Neuronal stem cell (in vitro differentiated cells): ENCODE measurements around the gene UNC13A.

Source experiments
- DNase-seq: peaks from one replicate; pipeline ENCODE4 v3.0.0-alpha.2; 2013; ENCODE audit warnings: low spot score
- H2AFZ ChIP-seq: one replicate; pipeline ENCODE4 v1.6.1; 2013; ENCODE audit warnings: mild to moderate bottlenecking, low read length, inconsistent platforms
- H2AK5ac ChIP-seq: 2 replicates; pipeline ENCODE4 v1.6.1; 2013; ENCODE audit warnings: low read depth, mild to moderate bottlenecking, inconsistent platforms, low read length, moderate library complexity, mixed read lengths
- H2BK120ac ChIP-seq: 2 replicates; pipeline ENCODE4 v1.6.1; 2013; ENCODE audit warnings: low read depth, mild to moderate bottlenecking, inconsistent platforms, low read length, moderate library complexity, mixed read lengths
- H2BK12ac ChIP-seq: one replicate; pipeline ENCODE4 v1.6.1; 2013; ENCODE audit warnings: low read length, inconsistent platforms
- H2BK15ac ChIP-seq: 2 replicates; pipeline ENCODE4 v1.6.1; 2013; ENCODE audit warnings: mild to moderate bottlenecking, low read length, inconsistent platforms, mixed read lengths
- H2BK5ac ChIP-seq: one replicate; pipeline ENCODE4 v1.6.1; 2013; ENCODE audit warnings: inconsistent platforms, mild to moderate bottlenecking, low read length, moderate library complexity
- H3K14ac ChIP-seq: one replicate; pipeline ENCODE4 v1.6.1; 2013; ENCODE audit warnings: low read length, inconsistent platforms
- H3K18ac ChIP-seq: 2 replicates; pipeline ENCODE4 v1.6.1; 2013; ENCODE audit warnings: low read length, inconsistent platforms
- H3K23ac ChIP-seq: 2 replicates; pipeline ENCODE4 v1.6.1; 2013; ENCODE audit warnings: low read depth, mild to moderate bottlenecking, mixed read lengths, low read length, inconsistent platforms; ENCODE audit not compliant: poor library complexity
- H3K27ac ChIP-seq: replicated peaks from 3 replicates; pipeline ENCODE4 v1.5.1; 2013; ENCODE audit warnings: low read length, inconsistent platforms
- H3K27me3 ChIP-seq, 3 experiments: 2 replicates each; pipeline ENCODE4 v1.6.1; 2013; ENCODE audit warnings: low read length in 3 of 3, mild to moderate bottlenecking in 2 of 3, inconsistent platforms in 1 of 3, low read depth in 1 of 3, mixed read lengths in 1 of 3, moderate library complexity in 1 of 3; ENCODE audit not compliant: control insufficient read depth in 3 of 3, insufficient read depth in 3 of 3
- H3K36me3 ChIP-seq, 2 donors: replicated peaks in 1 of 2; 2 replicates each; pipeline ENCODE4 v1.6.1; 2013; ENCODE audit warnings: low read length in 2 of 2; ENCODE audit not compliant: control insufficient read depth in 2 of 2, insufficient read depth in 2 of 2
- H3K4ac ChIP-seq: 2 replicates; pipeline ENCODE4 v1.6.1; 2013; ENCODE audit warnings: inconsistent platforms, mild to moderate bottlenecking, low read length, moderate library complexity
- H3K4me1 ChIP-seq, 2 donors: 1 replicate in 1 of 2; 2 replicates in 1 of 2; pipeline ENCODE4 v1.6.1; 2013; ENCODE audit warnings: low read length in 2 of 2, low read depth in 1 of 2; ENCODE audit not compliant: control insufficient read depth in 2 of 2, insufficient read depth in 1 of 2
- H3K4me2 ChIP-seq: one replicate; pipeline ENCODE4 v1.6.1; 2013; ENCODE audit warnings: mild to moderate bottlenecking, low read length, inconsistent platforms; ENCODE audit not compliant: insufficient read depth, poor library complexity, severe bottlenecking
- H3K4me3 ChIP-seq, 2 donors: 2 replicates each; pipeline ENCODE4 v1.5.1; 2013; ENCODE audit warnings: low read length in 2 of 2, mild to moderate bottlenecking in 2 of 2, inconsistent platforms in 1 of 2, moderate library complexity in 1 of 2
- H3K79me1 ChIP-seq: one replicate; pipeline ENCODE4 v1.6.1; 2013; ENCODE audit warnings: low read depth, mild to moderate bottlenecking, inconsistent platforms, low read length, moderate library complexity
- H3K9ac ChIP-seq: one replicate; pipeline ENCODE4 v1.6.1; 2013; ENCODE audit warnings: mild to moderate bottlenecking, low read depth, low read length, inconsistent platforms; ENCODE audit not compliant: poor library complexity
- H3K9me3 ChIP-seq, 2 donors: replicated peaks in 1 of 2; 2 replicates each; pipeline versions ENCODE3 to v1.6.1; 2013; ENCODE audit warnings: low read length in 2 of 2, mild to moderate bottlenecking in 2 of 2, inconsistent platforms in 1 of 2, low read depth in 1 of 2, mixed read lengths in 1 of 2, moderate library complexity in 1 of 2; ENCODE audit not compliant: control insufficient read depth in 2 of 2, insufficient read depth in 1 of 2
- H4K8ac ChIP-seq: one replicate; pipeline ENCODE4 v1.6.1; 2013; ENCODE audit warnings: low read depth, mild to moderate bottlenecking, inconsistent platforms, low read length, moderate library complexity
- H4K91ac ChIP-seq: one replicate; pipeline ENCODE4 v1.6.1; 2013; ENCODE audit warnings: low read length, low read depth, mild to moderate bottlenecking, inconsistent platforms; ENCODE audit not compliant: poor library complexity
- WGBS, 2 donors: extraction: QIAGEN DNeasy Blood & Tissue Kit; methylation state at CpG; one replicate each; pipeline ENCODE4 v1.1.7; 2013; ENCODE audit warnings: missing lambda C conversion rate in 2 of 2, mixed read lengths in 1 of 2; ENCODE audit not compliant: insufficient read length in 2 of 2, insufficient replicate concordance in 1 of 2; ENCODE audit errors: extremely low coverage in 2 of 2; 5-methylcytosine and 5-hydroxymethylcytosine counted together

The UNC13A gene

DNA sequence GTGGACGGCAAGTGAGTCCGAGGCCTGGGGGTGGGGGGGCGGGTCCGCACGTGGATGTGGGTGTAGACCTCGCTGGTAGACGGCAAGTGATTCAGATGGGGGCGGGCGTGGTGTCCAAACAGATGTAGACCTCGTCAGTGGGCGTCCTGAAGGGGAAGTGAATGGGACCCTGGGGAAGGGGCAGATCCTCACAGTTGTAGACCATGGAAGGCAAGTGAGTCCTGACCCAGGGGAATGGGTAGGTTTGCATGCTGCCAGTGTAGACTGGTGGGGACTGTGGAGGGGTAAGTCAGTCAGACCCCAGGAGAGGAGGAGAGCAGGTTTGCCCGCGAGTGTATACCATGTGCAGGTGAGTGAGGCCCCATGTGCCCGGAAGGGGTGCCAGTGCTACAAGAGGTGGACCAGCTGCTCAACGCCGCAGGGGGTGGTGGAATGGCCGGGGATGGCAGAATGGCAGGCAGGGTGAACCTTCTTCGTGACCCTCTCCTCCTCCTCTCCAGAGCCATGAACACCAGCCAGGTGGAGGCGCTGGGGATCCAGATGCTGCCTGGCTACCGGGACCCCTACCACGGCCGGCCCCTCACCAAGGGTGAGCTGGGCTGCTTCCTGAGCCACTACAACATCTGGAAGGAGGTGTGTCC lies 110.6 kb downstream of the UNC13A start:
- H2AK5ac ChIP-seq: peak overlapping the region; percentile 86
- peaks cover 2% of the 10 kb centered on the region for H3K79me1 ChIP-seq
- H2BK5ac ChIP-seq: peak overlapping the region; percentile 84
- no peak overlapping the region for H2BK12ac ChIP-seq
- no peak overlapping the region for H3K4me3 ChIP-seq
- no peak overlapping the region for H3K23ac ChIP-seq
- H2BK15ac ChIP-seq: no peak overlapping the region
- no peak overlapping the region for H4K8ac ChIP-seq
- H3K4me1 ChIP-seq: peaks cover 0 to 7% of the 10 kb centered on the region in 2 donors
- H4K91ac ChIP-seq: no peak overlapping the region
- no peak overlapping the region for H3K14ac ChIP-seq
- DNase-seq: no peak
- WGBS, 2 donors: no CpG with 5 or more reads among the region's 22 CpGs
- H3K4ac ChIP-seq: no peak overlapping the region
- H2AFZ ChIP-seq: no peak overlapping the region
- no peak overlapping the region for H2BK120ac ChIP-seq
- peaks cover 38 to 77% of the 10 kb centered on the region in 2 donors for H3K36me3 ChIP-seq
- peak overlapping the region; percentile 11 for H3K18ac ChIP-seq
- no peak overlapping the region for H3K27ac ChIP-seq
- no peaks in the 10 kb centered on the region for H3K27me3 ChIP-seq
- peaks cover 0 to 5% of the 10 kb centered on the region in 2 donors for H3K9me3 ChIP-seq
- peak overlapping the region; percentile 81 for H3K9ac ChIP-seq
- peak overlapping the region; percentile 50 for H3K4me2 ChIP-seq

- Histone ChIP-seq H2AK5ac (peak overlapping the region; percentile 83), H2BK5ac (no peak overlapping the region), H3K4me1 (peaks cover 0 to 7% of the 10 kb centered on the region in 2 donors), H4K91ac (no peak overlapping the region), H2AFZ (no peak overlapping the region), H3K27ac (no peak overlapping the region), H2BK120ac (no peak overlapping the region), H3K4me2 (peak overlapping the region; percentile 50), H3K27me3 (no peaks in the 10 kb centered on the region), H3K9ac (peak overlapping the region; percentile 81), H3K4me3 (no peak overlapping the region), H3K14ac (no peak overlapping the region), H3K9me3 (peaks cover 0 to 5% of the 10 kb centered on the region in 2 donors), H2BK15ac (peak overlapping the region; percentile 55), H3K36me3 (peaks cover 38 to 77% of the 10 kb centered on the region in 2 donors), H3K4ac (no peak overlapping the region), H3K23ac (peak overlapping the region; percentile 89), H4K8ac (no peak overlapping the region), H3K79me1 (peaks cover 4% of the 10 kb centered on the region), H3K18ac (peak overlapping the region; percentile 87), H2BK12ac (peak overlapping the region; percentile 41)
- DNase-seq: peak; percentile 84
- no CpG with 5 or more reads among the region's 34 CpGs for WGBS, 2 donors
Observed at GRCh38 chr19:17576758-17577456, 111.2 kb downstream of the UNC13A start.

DNA sequence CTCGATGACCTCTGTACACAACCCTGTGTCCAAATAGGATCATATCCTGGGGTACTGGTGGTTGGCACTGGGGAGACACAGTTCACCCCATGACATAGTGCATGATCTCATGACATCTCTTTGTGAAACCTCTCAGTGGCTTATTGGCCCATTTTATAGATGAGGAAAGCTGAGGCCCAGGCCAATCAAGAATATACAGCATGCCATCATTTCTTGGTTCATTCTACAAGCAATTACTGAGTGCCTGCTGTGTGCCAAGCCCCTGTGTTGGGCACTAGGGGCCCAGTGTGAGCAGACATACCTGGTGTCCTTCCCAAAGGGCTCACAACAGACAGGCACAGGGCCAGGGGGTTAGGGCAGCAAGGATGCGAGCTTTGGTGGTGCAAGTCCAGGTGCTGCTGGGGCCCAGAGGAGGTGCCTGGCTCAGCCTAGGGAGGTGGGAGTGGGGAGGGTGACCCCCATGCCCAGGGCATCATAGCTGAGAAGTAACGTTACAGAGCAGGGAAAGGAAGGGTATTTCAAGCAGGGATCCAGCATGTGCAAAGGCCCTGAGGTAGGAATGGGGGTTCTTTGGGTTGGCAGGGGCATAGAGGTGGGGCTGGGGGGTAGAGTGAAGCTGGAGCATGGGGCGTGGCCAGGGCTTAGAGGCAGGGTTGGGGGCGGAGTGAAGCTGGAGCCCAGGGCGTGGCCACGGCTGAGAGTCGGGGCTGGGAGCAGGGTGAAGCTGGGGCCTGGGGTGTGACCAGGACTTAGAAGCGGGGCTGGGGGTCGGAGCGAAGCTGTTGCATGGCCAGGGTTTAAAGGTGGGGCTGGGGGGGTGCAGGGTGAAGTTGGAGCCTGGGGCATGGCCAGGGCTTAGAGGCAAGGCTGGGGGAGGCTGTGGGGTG lies 112.0 kb downstream of the UNC13A start:
- DNase-seq: peak; percentile 23
- no CpG with 5 or more reads among the region's 11 CpGs for WGBS, 2 donors
- peaks cover 33 to 76% of the 10 kb centered on the region in 2 donors for H3K36me3 ChIP-seq

More for the DNA sequence above, 112.0 kb downstream of the UNC13A start:
- Histone ChIP-seq H3K4me3 (no peak overlapping the region), H3K18ac (peak overlapping the region; percentile 70), H2BK15ac (peak overlapping the region; percentile 55), H2BK5ac (no peak overlapping the region), H2BK12ac (peak overlapping the region; percentile 41), H3K27ac (no peak overlapping the region), H3K4me1 (peaks cover 0 to 7% of the 10 kb centered on the region in 2 donors), H3K27me3 (no peaks in the 10 kb centered on the region), H4K8ac (no peak overlapping the region), H3K79me1 (peaks cover 4% of the 10 kb centered on the region), H3K4ac (no peak overlapping the region), H2AK5ac (peak overlapping the region; percentile 83), H3K9ac (no peak overlapping the region), H3K9me3 (peaks cover 0 to 2% of the 10 kb centered on the region in 2 donors), H3K4me2 (peak overlapping the region; percentile 11), H3K14ac (no peak overlapping the region), H3K23ac (peak overlapping the region; percentile 89), H2AFZ (no peak overlapping the region), H2BK120ac (no peak overlapping the region), H4K91ac (no peak overlapping the region)
